Caco-2 (cell line): ENCODE results near the gene FAT1. TPM values are rescaled to one million over a fixed set of nuclear protein-coding genes. Genes with fewer than 3 reads are reported as not detected.

Experiments
- BruUV-seq: library from RNA; stranded (reverse); fragments of 400-500 nt; replicated peaks from 2 replicates; lab custom pipeline; 2021; lab: Mats Ljungman, UMichigan
- CTCF ChIA-PET: fragments of 300-600 bp; sonication (Branson Sonifier 250); formaldehyde crosslinking; loops from one replicate; lab custom pipeline; 2022; ENCODE audit warnings: antibody characterized with exemption; lab: Charles Lee
- POLR2A ChIA-PET: fragments of 300-600 bp; sonication (Branson Sonifier 250); formaldehyde crosslinking; loops from one replicate; lab custom pipeline; 2022; ENCODE audit warnings: antibody characterized with exemption; lab: Charles Lee
- DNase-seq, 2 experiments: peaks; one replicate each; pipeline versions ENCODE4 v3.0.0 to v3.0.0-alpha.2; 2020 to 2022
- H3K27me3 ChIP-seq: replicated peaks from 2 replicates; pipeline ENCODE4 v1.6.0; 2011; ENCODE audit warnings: low read length; ENCODE audit not compliant: control insufficient read depth, insufficient read depth
- H3K36me3 ChIP-seq: 2 replicates; pipeline ENCODE4 v1.5.1; 2011; ENCODE audit warnings: low read length; ENCODE audit not compliant: control insufficient read depth, insufficient read depth
- H3K4me1 ChIP-seq: fragments of 250-450 bp; sonication (Bioruptor Pico); 2 replicates; pipeline ENCODE4 v1.5.1; 2020; ENCODE audit warnings: mild to moderate bottlenecking
- H3K4me3 ChIP-seq: 2 replicates; pipeline ENCODE4 v1.5.1; 2011; ENCODE audit warnings: low read depth, mild to moderate bottlenecking, control low read depth, low read length
- H3K9me3 ChIP-seq: fragments of 250-450 bp; sonication (Bioruptor Pico); 2 replicates; pipeline ENCODE4 v1.5.1; 2020; ENCODE audit warnings: mild to moderate bottlenecking, moderate library complexity
- H3K27ac Mint-ChIP-seq: one replicate; pipeline ENCODE4 v1.8.0; 2022; ENCODE audit warnings: mixed read lengths; ENCODE audit not compliant: unreplicated experiment
- H3K27me3 Mint-ChIP-seq: one replicate; pipeline ENCODE4 v1.8.0; 2022; ENCODE audit warnings: mixed read lengths; ENCODE audit not compliant: insufficient read depth, unreplicated experiment
- H3K36me3 Mint-ChIP-seq: one replicate; pipeline ENCODE4 v1.8.0; 2022; ENCODE audit warnings: mild to moderate bottlenecking, mixed read lengths; ENCODE audit not compliant: insufficient read depth, unreplicated experiment
- H3K4me1 Mint-ChIP-seq: one replicate; pipeline ENCODE4 v1.8.0; 2022; ENCODE audit warnings: low read depth, mixed read lengths; ENCODE audit not compliant: unreplicated experiment
- H3K4me3 Mint-ChIP-seq: one replicate; pipeline ENCODE4 v1.8.0; 2022; ENCODE audit warnings: mild to moderate bottlenecking, moderate library complexity, mixed read lengths; ENCODE audit not compliant: unreplicated experiment
- H3K9me3 Mint-ChIP-seq: one replicate; pipeline ENCODE4 v1.8.0; 2022; ENCODE audit warnings: mixed read lengths; ENCODE audit not compliant: unreplicated experiment
- CTCF ChIP-seq, 2 experiments: fragments of 200-600 bp in 1 of 2; IDR thresholded peaks; 1 replicate in 1 of 2; 2 replicates in 1 of 2; pipeline versions ENCODE4 v1.5.1 to v1.8.0; 2011 to 2022; ENCODE audit warnings: antibody characterized with exemption in 1 of 2, control low read depth in 1 of 2, inconsistent platforms in 1 of 2, low read depth in 1 of 2, low read length in 1 of 2, mild to moderate bottlenecking in 1 of 2, moderate library complexity in 1 of 2; ENCODE audit not compliant: insufficient read depth in 1 of 2, severe bottlenecking in 1 of 2, unreplicated experiment in 1 of 2
- intact Hi-C: fragments of 100-400 bp; cut with micrococcal nuclease; formaldehyde crosslinking; loops from one replicate; pipeline ENCODE4 v1.10.0; 2022; ENCODE audit not compliant: unreplicated experiment
- total RNA-seq: library from RNA; stranded (reverse); gene quantifications from 2 replicates; pipeline ENCODE4 v1.2.3, GENCODE V29; 2022

The FAT1 gene
- total RNA-seq, 1 experiment from 2014 or later = 135 TPM

- Mint-ChIP-seq H3K9me3 (peaks cover 16% of the 10 kb centered on the region), H3K36me3 (no peaks in the 10 kb centered on the region), H3K4me1 (no peaks in the 10 kb centered on the region), H3K27ac (no peak overlapping the region), H3K4me3 (no peak overlapping the region), H3K27me3 (peaks cover 11% of the 10 kb centered on the region)
- no peaks in the 10 kb centered on the region for H3K9me3 ChIP-seq
- TF ChIP-seq CTCF (IDR thresholded peaks at IDR 0.05; ENCODE audit: insufficient read depth in 1 of 2, low read depth in 1 of 2, low read length in 1 of 2, severe bottlenecking in 1 of 2, unreplicated experiment in 1 of 2) = no peak
- no peak for DNase-seq
- H3K36me3 ChIP-seq = no peaks in the 10 kb centered on the region
- intact Hi-C loops = no loop called here
- ChIA-PET CTCF (no interaction called here), POLR2A (no interaction called here)
- BruUV-seq = no TSS peak
- H3K4me1 ChIP-seq = no peaks in the 10 kb centered on the region
- no peaks in the 10 kb centered on the region for H3K27me3 ChIP-seq
- H3K4me3 ChIP-seq = no peak overlapping the region
Measured at GRCh38 chr4:186545436-186545835, 178.2 kb downstream of the FAT1 start.

- Mint-ChIP-seq H3K4me3 (no peak overlapping the region), H3K36me3 (no peaks in the 10 kb centered on the region), H3K27me3 (peaks cover 8% of the 10 kb centered on the region), H3K4me1 (no peaks in the 10 kb centered on the region), H3K27ac (no peak overlapping the region), H3K9me3 (peaks cover 16% of the 10 kb centered on the region)
- Histone ChIP-seq H3K4me3 (no peak overlapping the region), H3K9me3 (no peaks in the 10 kb centered on the region), H3K36me3 (no peaks in the 10 kb centered on the region), H3K27me3 (no peaks in the 10 kb centered on the region), H3K4me1 (no peaks in the 10 kb centered on the region)
- CTCF ChIA-PET = no interaction called here
- TF ChIP-seq CTCF (IDR thresholded peaks at IDR 0.05; ENCODE audit: insufficient read depth in 1 of 2, low read depth in 1 of 2, low read length in 1 of 2, severe bottlenecking in 1 of 2, unreplicated experiment in 1 of 2) = no peak
- DNase-seq = no peak
- POLR2A ChIA-PET = no interaction called here
- BruUV-seq = no TSS peak
- intact Hi-C loops = no loop called here
Measured at GRCh38 chr4:186543206-186543605, 180.4 kb downstream of the FAT1 start.

GRCh38 chr4:186541801-186542200, 181.9 kb downstream of the FAT1 start:
- Mint-ChIP-seq H3K27me3 (peaks cover 4% of the 10 kb centered on the region), H3K27ac (no peak overlapping the region), H3K4me3 (no peak overlapping the region), H3K9me3 (peaks cover 4% of the 10 kb centered on the region), H3K4me1 (no peaks in the 10 kb centered on the region), H3K36me3 (no peaks in the 10 kb centered on the region)
- no peaks in the 10 kb centered on the region for H3K27me3 ChIP-seq
- no peak overlapping the region for H3K4me3 ChIP-seq
- no peak for TF ChIP-seq CTCF (IDR thresholded peaks at IDR 0.05; ENCODE audit: insufficient read depth in 1 of 2, low read depth in 1 of 2, low read length in 1 of 2, severe bottlenecking in 1 of 2, unreplicated experiment in 1 of 2)
- intact Hi-C loops = no loop called here
- no peak for DNase-seq
- no peaks in the 10 kb centered on the region for H3K36me3 ChIP-seq
- no TSS peak for BruUV-seq
- no peaks in the 10 kb centered on the region for H3K9me3 ChIP-seq
- POLR2A ChIA-PET = no interaction called here
- CTCF ChIA-PET = no interaction called here
- H3K4me1 ChIP-seq = no peaks in the 10 kb centered on the region
